ENCODE measurements around the gene BORCS5.

- TF ChIP-seq POLR2A (IDR thresholded peaks at IDR 0.05) (no peak), CTCF (IDR thresholded peaks at IDR 0.05) (no peak)
Measured at GRCh38 chr12:12469386-12469785, 112.5 kb downstream of the BORCS5 start.

Data from thyroid gland (tissue), 4 donors.